Uterus (tissue), 2 donors: ENCODE results near the gene CCR5.

Source experiments
- POLR2A ChIP-seq, 2 donors: fragments of 450-650 bp; IDR thresholded peaks; one replicate each; pipeline ENCODE4 v1.6.1; 2016; ENCODE audit warnings: antibody characterized with exemption in 2 of 2, mild to moderate bottlenecking in 1 of 2, moderate library complexity in 1 of 2
- TF ChIP-seq, protein P1 (sequence below), 4 experiments: fragments of 200-600 bp in 2 of 4; fragments of 450-650 bp in 2 of 4; sonication (generic) in 2 of 4; IDR thresholded peaks; one replicate each; pipeline ENCODE4 v1.5.1; 2016 to 2019; ENCODE audit warnings: antibody characterized with exemption in 4 of 4, mild to moderate bottlenecking in 2 of 4, moderate library complexity in 1 of 4

DNA sequence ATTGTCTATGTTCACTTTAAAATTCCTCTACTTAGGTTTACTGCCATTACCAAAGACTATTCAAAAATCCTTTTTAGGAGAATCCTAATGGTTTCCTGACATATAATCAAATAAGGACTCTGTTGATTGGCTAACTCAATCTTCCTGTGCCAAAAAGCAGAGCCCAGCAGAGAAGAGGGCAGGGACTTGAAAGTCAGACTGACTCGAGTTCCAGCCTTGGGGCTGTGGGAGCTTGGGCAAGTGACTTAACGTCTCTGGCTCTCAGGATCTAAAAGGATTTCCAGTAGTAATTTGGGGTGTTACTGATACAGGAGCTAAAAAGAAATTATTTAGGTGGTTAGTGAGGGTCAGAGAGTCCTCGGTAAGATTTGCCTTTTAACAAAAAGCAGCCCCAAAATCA, 10.9 kb downstream of the CCR5 start:
- TF ChIP-seq, protein P1, sequence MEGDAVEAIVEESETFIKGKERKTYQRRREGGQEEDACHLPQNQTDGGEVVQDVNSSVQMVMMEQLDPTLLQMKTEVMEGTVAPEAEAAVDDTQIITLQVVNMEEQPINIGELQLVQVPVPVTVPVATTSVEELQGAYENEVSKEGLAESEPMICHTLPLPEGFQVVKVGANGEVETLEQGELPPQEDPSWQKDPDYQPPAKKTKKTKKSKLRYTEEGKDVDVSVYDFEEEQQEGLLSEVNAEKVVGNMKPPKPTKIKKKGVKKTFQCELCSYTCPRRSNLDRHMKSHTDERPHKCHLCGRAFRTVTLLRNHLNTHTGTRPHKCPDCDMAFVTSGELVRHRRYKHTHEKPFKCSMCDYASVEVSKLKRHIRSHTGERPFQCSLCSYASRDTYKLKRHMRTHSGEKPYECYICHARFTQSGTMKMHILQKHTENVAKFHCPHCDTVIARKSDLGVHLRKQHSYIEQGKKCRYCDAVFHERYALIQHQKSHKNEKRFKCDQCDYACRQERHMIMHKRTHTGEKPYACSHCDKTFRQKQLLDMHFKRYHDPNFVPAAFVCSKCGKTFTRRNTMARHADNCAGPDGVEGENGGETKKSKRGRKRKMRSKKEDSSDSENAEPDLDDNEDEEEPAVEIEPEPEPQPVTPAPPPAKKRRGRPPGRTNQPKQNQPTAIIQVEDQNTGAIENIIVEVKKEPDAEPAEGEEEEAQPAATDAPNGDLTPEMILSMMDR (IDR thresholded peaks at IDR 0.05) = no peak
- no peak for TF ChIP-seq POLR2A (IDR thresholded peaks at IDR 0.05)
